ENCODE measurements around the gene VEPH1.

The VEPH1 gene

DNA sequence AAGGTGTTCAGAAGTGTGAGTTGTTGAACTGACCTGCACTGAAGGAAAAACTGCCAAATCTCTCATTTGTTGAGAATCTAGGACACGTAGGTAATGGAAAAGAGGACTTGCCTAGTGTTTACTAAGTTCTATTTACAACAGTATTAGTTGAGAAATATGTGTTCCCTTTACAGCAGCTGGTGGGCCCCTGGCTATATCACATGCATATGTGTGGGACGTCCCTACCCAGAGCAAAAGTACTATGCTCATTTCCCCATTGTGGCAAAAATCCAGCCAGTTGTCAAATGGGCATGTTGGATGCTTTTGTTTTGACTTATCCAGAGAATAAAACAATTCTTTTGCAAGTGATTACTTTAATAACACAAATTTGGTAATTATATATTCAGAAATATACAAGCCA is 179.9 kb downstream of the VEPH1 start:
- DNase-seq (ENCODE audit: low read depth, low spot score), result no peak
- no peak overlapping the region for H3K4me3 ChIP-seq (ENCODE audit: low read depth, low read length)
- ChIA-PET POLR2A (no interaction called here), CTCF (interaction anchor here (0.7 kb wide), 1 partner anchor 29 kb away, joined by 3 read pairs; no protein-coding TSS in a partner anchor)
- TF ChIP-seq, protein P1, sequence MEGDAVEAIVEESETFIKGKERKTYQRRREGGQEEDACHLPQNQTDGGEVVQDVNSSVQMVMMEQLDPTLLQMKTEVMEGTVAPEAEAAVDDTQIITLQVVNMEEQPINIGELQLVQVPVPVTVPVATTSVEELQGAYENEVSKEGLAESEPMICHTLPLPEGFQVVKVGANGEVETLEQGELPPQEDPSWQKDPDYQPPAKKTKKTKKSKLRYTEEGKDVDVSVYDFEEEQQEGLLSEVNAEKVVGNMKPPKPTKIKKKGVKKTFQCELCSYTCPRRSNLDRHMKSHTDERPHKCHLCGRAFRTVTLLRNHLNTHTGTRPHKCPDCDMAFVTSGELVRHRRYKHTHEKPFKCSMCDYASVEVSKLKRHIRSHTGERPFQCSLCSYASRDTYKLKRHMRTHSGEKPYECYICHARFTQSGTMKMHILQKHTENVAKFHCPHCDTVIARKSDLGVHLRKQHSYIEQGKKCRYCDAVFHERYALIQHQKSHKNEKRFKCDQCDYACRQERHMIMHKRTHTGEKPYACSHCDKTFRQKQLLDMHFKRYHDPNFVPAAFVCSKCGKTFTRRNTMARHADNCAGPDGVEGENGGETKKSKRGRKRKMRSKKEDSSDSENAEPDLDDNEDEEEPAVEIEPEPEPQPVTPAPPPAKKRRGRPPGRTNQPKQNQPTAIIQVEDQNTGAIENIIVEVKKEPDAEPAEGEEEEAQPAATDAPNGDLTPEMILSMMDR (IDR thresholded peaks at IDR 0.05; ENCODE audit: insufficient read depth, low read length, missing control alignments), result no peak

GRCh38 chr3:157319672-157320071 is 183.5 kb downstream of the VEPH1 start:
- H3K4me3 ChIP-seq (ENCODE audit: low read depth, low read length), result no peak overlapping the region
- ChIA-PET POLR2A (no interaction called here), CTCF (interaction anchor here (1.4 kb wide), 1 partner anchor 9 kb away, joined by 4 read pairs; no protein-coding TSS in a partner anchor)
- TF ChIP-seq, protein P1 (IDR thresholded peaks at IDR 0.05; ENCODE audit: insufficient read depth, low read length, missing control alignments), result no peak
- DNase-seq (ENCODE audit: low read depth, low spot score), result no peak

GRCh38 chr3:157318639-157319288 is 184.5 kb downstream of the VEPH1 start:
- CTCF ChIA-PET, result interaction anchor here (1.4 kb wide), 1 partner anchor 10 kb away, joined by 4 read pairs; no protein-coding TSS in a partner anchor
- POLR2A ChIA-PET, result no interaction called here
- DNase-seq (ENCODE audit: low read depth, low spot score), result no peak
- TF ChIP-seq, protein P1 (IDR thresholded peaks at IDR 0.05; ENCODE audit: insufficient read depth, low read length, missing control alignments), result no peak
- no peak overlapping the region for H3K4me3 ChIP-seq (ENCODE audit: low read depth, low read length)

DNA sequence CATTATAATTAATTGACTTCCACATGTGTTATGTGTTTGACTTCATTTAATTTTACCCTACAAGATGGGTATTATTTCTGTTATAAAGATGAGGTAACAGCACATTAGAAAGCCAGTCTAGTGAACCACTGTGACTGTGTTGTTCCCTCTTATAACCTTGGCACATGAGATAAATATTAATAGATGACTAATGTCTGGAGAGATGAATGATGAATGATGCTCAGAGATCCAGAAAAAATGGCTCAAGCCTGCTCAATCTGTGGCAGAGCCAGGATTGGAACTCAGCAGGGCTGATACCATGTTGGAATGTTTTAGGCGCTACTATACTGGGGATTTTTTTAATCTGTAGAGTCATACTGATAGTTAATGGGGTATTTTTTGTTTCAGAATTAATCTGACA is 185.3 kb downstream of the VEPH1 start:
- TF ChIP-seq, protein P1 (IDR thresholded peaks at IDR 0.05; ENCODE audit: insufficient read depth, low read length, missing control alignments), result no peak
- ChIA-PET CTCF (no interaction called here), POLR2A (no interaction called here)
- H3K4me3 ChIP-seq (ENCODE audit: low read depth, low read length), result no peak overlapping the region
- no peak for DNase-seq (ENCODE audit: low read depth, low spot score)

GRCh38 chr3:157313186-157313585 is 190.0 kb downstream of the VEPH1 start:
- H3K4me3 ChIP-seq (ENCODE audit: low read depth, low read length), result no peak overlapping the region
- ChIA-PET POLR2A (no interaction called here), CTCF (interaction anchor here (1.2 kb wide), 1 partner anchor 15 kb away, joined by 5 read pairs; no protein-coding TSS in a partner anchor)
- DNase-seq (ENCODE audit: low read depth, low spot score), result no peak
- TF ChIP-seq, protein P1 (IDR thresholded peaks at IDR 0.05; ENCODE audit: insufficient read depth, low read length, missing control alignments), result no peak

DNA sequence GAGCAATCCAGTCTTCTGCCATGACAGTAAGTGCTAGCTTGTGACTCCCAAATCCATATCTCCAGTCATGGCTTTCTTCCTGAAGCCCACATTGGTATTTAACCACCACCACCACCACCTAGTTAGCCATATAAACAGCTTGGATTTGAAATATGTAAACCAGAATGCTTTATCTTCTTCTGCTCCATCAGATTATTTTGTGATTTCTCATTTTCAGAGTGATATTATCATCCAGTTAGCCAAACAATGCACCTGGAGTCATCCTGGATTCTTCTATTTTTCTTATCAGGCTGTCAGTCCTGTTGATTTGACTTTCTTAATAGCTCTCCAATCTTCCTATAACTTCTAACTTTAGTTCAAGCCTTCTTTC is 190.9 kb downstream of the VEPH1 start:
- TF ChIP-seq, protein P1 (IDR thresholded peaks at IDR 0.05; ENCODE audit: insufficient read depth, low read length, missing control alignments), result no peak
- POLR2A ChIA-PET, result no interaction called here
- no peak overlapping the region for H3K4me3 ChIP-seq (ENCODE audit: low read depth, low read length)
- no peak for DNase-seq (ENCODE audit: low read depth, low spot score)
- CTCF ChIA-PET, result interaction anchor here (1.2 kb wide), 1 partner anchor 16 kb away, joined by 5 read pairs; no protein-coding TSS in a partner anchor

Data from AG04449 (cell line).